ENCODE measurements around the gene LRRC47. TPM values are rescaled to one million over a fixed set of nuclear protein-coding genes. Genes with fewer than 3 reads are reported as not detected.

LRRC47 gene
- total RNA-seq, 1 experiment from 2014 or later: 32.9 TPM

DNA sequence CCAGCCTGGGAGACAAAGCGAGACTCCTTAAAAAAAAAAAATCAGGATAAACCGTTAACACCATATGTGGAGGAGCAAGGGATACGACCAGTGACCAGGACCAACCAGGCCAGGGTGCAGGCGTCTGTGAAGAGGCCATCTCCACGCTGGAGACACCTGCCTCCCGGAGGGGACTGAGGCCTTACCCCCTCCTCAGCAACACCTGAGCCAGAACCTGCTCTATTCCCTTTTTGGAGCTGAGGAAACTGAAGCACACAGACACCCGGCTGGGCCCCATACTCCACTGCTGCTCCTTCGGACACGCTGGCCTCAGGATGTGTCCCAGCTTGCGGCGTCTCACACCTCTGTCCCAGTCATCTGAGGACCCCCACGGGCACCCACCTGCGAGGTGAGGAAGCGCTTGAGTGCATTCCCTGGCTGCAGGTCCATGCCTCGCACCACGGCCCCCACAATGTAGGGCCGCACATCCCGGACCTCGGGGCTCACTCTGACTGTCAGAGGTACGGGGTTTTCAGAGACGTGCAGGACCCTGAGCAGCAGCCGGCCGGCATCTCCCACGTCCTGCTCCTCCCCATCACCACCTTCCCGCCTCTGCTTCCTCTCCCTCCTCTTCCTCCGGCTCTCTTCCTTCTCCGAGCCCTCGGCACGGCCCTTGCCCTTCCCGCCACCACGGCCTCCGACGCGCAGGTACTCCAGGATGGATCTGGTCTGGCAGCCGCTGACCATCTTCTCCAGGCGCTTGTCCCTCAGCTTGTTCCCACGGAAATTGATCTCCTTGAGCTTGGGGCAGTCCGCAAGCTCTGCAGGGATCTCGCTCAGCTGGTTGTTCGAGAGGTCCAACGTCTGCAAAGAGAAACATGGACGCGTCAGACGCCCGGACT lies 9.6 kb downstream of the LRRC47 start:
- no peak for DNase-seq (ENCODE audit: low read depth)

DNA sequence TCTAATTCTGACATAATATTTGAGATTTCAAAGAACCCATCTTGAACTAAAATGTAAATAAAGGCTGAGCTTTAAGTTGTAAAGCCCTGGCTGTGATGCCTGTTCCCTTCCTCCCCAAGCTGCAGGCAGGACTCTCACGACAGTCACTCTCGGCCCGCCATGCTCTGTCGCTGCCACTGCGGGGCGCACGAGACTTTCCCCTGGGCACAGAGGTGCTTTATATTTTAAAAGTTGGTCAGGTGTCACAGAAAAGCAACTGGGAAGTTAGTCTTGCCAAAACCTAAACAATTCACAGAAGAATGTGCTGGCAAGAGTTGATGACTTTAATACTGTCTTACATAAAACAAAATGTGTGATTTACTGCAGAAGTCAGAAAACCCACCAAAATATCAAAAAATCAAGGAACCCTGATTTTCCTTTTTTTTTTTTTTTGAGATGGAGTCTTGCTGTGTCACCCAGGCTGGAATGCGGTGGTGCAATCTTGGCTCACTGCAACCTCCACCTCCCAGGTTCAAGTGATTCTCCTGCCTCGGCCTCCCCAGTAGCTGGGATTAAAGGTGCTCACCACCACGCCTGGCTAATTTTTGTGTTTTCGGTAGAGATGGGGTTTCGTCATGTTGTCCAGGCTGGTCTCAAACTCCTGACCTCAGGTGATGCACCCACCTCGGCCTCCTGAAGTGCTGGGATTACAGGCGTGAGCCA lies 10.7 kb downstream of the LRRC47 start:
- no peak for DNase-seq (ENCODE audit: low read depth)

DNA sequence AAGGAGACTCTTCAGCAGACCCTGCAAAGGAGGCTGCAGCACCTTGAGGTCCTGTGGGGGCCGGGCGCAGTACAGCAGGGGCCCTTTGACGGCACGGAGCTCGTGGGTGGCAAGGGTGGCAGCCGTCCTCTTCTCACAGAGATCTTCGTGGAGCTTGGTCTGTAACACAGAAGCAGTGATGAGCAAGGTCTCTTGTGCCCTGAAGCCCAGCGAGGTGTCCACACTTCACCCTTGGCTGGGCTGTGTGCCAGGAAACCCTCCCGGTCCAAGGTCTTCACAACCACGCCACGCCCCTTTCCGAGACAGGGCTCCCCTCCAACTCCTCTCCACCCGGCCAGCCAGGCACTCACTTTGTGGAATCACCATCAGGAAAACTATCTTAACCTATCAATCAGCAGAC lies 11.3 kb downstream of the LRRC47 start:
- DNase-seq (ENCODE audit: low read depth): no peak

DNA sequence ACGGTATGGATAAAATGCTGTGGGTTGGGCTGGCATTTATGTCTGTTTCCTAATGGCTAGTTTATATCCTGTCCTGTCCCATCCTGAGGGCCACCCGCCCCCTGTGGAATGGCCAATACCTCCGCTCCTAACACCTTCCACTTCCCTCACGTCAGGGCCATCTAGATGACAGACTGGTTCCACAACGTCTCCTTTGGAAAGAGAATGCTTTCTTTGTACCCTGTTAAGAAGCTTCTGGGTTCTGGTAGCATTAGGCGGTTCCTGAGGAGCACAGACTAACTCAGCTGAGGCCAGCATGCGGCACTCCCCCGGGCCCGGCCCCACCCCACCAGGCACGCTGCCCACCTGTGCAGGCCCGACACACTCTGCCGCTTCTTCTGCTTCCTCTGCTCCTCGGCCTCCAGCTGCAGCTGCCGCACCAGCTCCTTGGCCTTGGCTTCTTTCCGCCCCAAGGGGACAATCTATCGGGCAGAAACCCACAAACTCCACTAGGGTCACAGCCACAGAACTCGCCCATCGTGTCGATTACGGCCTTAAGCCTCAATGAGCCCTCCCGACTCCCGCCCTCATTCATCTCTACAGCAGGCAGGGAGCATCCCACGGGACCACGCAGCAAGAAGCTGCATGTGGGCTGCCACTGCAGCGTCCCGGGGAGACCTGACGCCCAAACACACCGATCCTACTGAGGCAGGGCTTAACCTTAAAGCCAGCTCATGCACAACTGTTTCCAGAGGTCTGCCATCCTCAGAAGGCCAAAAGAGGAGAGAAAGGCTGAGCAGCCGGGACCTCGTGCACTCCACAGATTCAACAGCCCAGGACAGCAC lies 12.4 kb downstream of the LRRC47 start:
- DNase-seq (ENCODE audit: low read depth): no peak

DNA sequence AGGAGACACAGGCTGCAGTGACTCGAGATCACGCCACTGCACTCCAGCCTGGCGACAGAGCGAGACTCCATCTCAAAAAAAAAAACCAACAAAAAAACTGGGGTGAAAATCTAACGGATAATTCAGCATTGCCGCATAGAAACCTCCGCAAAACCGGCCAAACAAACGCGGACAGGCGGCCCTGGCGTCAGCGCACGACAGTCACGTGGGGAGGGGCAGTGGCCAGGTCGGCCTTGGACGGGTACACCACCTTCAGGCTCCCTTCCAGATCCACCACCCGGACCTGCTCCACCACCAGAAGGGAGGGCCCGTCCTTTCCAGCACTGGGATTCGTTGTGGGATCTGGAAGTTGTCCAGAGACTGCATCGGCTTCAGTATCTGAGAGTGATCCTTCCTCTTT lies 15.4 kb downstream of the LRRC47 start:
- no peak for DNase-seq (ENCODE audit: low read depth)

DNA sequence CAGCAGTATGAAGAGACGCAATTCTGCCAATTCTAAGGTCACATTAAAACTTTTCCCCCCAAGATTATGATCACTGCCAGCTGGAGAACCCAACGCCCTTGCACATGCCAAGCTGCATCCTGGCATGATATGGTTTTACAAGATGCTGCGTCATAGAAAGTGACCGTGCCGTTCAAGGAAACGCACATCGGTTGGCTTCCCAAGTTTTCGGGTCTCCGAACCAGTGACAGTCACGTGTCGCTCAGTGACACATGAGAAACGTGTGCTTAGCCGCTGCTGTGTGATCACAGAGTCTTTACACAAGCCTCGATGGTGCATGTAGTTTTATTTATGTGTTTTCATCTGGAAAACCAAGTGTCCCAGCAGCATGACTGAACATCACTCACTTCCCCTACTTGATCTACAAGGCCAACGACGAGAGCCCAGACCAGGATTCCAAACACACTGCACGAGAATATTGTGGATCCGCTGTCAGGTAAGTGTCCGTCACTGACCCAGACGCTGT lies 16.3 kb downstream of the LRRC47 start:
- no peak for DNase-seq (ENCODE audit: low read depth)

DNA sequence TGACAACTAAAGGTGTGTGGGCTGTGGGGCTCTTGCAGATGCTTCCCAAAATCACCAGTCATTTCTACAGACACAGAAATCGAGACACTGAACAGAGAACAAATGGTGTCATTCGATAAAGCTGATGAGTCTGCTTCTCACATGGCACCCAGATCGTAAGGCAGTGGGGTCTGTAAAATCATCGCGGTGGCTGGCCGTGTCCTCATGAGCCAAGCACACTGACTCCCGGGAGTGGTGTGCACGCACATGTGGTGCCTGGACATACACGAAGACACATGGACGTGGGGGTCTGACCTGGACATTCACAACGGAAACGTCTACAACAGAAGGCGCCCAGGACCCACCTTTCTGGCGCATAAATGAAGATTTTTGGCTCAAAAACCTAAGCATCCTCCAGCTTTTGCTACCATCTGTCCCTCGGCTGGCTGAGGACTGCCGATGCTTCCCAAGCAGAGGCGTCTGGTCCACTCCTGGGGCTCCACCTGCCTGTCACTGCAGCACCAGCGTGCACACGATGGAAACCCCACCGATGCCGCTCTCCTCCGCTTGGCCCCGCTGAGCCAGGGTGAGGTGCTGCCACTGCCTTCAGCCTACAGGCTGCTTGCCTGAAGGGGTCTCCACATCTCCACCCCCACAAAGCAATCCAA lies 16.9 kb downstream of the LRRC47 start:
- no peak for DNase-seq (ENCODE audit: low read depth)

DNA sequence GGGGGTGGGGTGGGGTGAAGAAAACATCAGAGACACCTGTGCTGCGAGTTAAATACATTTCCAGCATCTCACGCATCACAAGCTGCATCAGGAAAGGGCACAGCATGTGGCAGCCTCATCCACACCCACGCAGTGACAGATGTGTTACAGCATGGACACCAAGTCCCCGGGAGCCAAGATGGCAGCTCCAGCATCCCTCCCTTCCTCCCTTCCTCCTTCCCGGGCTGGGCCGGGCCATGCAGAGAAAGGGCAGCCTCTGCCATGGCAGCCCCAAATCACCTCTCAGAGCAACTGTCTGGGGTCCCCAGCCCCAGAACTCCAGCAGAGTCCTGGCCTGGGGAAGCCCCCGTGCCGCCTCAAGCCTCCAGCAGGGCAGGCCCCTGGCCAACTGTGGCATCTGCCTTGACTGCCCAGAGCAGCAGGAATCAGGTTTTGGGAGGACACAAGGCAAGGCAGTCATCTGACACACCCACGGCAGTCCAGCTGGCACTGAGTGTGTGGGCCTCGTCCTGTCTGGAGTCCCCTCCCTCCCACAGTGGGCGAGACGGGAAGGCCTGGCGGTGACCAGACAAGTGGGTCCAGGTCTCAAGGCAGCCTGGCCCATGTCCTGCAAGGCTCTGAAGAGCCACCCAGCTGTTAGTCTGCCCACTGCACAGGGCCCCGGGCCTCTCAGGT lies 17.6 kb downstream of the LRRC47 start:
- DNase-seq (ENCODE audit: low read depth): no peak

DNA sequence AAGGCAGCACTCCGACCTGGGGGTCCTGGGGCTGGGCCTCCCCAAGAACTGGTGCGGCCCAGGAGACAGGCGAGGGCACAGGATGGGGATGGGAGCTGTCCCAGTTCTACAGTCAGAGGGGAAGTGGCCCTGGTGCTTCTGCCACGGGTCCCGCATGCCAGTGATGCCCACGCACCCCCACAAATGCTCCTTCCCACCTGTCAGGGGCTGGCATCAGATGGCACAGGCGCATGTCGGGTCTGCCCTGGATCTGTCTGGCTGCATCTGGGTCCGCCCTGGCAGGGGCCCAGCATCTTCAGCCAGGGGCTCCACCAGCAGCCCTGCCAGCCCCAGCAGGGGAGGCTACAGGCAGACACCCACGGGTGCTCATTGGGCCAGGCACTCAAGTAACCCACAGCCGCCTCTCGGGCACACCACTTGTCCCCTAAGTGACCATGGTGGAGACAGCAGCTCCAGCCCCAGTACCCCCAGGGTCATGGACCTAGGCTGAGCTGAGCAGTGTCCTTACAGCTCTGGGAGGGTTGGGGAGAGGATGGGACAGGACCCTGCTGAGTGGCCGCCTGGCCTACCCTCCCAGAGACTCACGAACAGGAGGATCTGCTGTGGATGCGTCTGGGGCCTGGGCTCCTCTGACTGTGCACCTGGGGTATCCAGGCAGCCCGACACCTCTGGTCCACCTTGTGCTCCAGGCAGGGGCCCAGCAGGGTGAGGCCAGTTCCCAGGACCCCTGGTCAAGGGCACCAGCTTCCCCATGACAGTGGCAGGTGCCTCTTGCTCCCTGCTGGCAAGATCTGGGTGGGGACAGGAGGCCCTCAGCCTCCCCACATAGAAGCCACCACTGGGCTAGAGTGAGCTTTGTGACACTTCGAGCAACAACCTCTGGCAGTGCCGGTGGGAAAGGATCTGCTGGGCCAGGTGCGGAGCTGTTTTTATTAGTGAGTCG lies 18.4 kb downstream of the LRRC47 start:
- DNase-seq (ENCODE audit: low read depth): no peak

DNA sequence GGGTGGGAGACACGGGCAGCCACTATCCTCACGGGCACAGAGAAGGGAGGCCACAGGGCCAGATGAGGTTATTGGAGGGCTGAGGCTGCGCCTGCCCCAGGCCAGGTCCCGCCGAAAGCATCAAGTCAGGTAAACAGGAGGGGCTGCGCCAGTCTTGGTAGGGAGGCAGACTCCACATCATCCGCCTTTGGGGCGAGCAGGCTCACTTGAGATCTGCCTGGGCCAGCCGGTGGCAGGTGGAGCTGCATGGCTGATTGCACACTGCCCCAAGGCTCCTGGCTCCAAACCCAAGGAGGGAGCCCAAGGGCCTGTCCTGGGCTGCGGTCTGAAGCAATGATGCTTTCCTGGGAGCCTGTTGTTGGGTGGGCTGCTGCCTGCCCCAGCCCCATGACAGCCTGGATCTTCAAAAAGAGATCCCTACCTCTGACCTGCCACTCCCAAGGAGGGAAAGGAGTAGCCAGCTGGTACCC lies 19.2 kb downstream of the LRRC47 start:
- no peak for DNase-seq (ENCODE audit: low read depth)

DNA sequence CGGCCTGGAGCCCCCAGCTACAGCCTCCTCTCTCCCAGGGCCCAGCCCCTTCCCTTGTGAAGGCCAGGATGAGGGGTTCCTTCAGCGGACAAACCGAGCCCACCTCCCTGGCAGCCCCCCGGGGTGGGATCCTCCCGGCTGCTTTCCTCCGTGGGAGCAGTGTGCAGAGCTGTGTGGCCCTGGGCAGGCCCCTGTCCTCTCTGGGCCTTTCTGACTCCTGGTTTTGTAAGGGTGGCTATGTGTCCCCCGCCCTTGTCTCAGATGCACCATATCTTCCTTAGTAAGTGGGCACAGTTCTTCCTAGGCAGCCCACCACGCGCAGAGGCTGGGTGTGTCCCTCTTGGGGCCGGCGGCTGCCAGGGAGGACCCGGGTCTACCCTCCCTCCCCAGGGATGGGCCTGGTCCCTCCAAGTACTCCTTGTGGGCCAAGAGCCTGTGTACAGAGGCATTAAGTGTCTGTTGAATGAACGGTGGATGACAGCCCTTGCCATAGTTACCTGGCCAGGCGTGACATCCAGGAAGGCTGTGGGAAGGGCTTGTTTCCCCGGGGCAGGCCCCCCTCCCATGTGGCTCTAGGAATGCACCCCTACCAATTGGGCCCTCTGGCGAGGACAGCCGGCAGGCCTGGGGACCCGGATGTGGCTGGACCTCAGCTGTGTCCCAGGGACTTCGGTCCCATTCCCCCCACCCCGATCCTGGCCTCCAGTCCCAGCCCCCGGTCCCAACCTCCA lies 19.9 kb downstream of the LRRC47 start:
- DNase-seq (ENCODE audit: low read depth): no peak

DNA sequence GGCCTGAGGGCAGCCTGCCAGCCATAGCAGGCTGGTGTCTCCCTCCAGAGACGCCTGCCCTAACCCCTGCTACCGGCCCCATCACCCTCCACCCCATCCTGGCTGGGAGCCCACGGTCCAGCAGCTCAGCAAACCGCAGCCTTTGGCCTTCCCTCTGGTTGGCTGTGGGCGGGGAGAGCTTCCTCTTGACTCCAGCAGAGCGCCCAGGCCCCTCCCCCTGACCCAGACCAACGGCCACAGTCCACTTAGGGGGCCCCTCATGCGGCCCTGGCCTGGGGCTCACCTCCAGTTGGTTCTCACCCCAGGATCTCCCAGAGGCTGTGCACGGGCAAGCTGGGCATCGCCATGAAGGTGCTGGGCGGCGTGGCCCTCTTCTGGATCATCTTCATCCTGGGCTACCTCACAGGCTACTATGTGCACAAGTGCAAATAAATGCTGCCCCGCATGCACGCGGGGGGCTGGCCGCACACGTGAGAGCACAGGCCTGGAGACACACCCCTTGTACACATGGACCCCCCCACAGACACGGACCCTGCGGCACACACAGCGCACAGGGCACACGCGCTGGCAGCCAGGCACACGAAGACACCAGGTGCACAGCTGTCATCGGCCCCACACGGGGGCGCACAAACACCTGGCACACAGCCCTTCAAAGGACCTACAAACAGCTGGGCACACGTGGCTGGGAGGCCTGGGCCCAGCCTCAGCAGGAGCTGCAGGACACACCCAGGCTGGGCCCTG lies 20.6 kb downstream of the LRRC47 start:
- DNase-seq (ENCODE audit: low read depth): peak; percentile 70

DNA sequence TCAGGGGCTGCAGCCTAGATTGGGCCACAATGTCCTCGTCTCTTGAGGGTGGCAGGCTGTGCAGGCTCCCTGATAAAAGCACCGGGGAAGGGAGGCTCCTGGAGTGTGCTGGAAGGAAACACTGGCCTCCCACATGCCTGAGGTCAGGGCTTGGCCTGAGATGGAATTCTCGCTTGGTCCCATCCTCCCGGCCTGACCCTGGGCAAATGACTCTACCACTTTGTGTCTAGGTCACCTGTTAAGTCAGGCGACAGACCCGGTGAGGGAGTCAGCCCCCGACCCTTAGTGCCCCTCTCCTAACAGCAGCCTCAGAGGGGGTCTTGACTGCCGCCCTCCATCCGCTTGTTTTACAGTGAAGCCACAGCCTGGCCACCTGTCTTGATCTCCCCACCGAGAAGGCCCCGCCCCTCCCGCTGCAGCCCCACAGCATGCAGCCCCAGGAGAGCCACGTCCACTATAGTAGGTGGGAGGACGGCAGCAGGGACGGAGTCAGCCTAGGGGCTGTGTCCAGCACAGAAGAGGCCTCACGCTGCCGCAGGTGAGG lies 21.3 kb downstream of the LRRC47 start:
- DNase-seq (ENCODE audit: low read depth): peak; percentile 37

DNA sequence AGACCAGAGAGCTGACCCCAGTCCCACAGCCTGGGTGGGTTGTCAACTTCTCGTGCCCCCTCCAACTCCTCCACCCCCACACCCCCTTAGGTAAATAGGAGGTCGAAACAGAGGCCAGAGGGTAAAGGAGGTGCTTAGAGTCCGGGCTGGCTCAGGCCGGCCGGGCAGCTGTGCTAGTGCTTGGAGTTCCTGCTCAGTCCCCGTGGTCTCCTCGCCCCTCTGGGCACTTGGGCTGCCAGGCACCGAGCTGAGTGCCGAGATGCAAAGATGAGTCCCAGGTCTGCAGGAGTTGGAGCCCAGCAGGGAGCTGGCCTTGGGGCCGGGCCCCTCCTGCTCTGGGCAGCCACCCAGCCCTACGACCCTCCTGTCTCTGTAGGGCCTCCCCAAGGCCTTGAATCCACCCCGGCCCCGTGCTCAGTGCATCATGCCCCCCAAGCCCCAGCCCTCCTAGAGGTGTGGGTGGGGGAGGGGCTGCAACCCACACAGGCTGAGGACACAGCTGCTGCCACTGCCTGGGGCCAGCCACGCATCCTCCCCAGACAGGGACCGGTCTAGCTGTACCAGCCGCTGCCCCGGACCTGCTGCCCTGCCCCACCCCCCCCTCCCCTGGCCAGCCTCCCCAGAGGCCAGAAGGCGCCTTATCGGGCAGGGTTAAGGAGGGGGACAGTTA lies 21.9 kb downstream of the LRRC47 start:
- no peak for DNase-seq (ENCODE audit: low read depth)

DNA sequence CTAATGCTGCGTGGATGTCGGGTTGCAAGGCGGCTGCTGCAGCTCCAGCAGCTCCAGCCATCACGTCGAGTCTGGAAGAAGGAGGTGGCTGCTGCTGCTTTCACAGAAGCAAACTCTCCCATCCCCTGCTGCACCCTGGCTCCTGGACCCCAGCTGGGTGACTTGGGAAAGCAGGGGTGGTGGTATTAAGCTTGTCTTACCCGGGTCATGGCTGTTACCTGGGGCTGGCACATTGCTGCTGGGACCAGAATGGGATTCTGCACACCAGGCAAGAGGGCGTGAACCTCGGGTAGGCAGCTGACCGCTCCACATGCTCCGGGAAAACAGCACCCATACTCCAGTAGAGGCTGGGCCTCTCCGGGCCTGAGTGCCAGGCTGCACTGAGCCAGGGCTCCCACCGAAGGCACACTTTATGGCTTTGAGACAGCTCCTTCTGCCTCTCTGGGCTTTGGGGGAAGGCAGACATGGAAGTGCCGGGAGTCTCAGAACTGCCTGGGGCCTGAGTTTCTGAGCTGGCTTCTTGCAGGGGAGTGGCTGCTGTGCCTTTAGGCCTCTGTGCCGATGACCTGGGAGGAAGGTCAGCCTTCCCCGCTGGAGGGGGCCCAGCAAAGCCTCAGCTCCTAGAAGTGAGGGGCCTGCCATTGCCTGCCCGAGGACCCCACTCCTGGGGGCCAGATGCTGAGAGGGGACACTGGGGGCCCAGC lies 22.6 kb downstream of the LRRC47 start:
- DNase-seq (ENCODE audit: low read depth): no peak

DNA sequence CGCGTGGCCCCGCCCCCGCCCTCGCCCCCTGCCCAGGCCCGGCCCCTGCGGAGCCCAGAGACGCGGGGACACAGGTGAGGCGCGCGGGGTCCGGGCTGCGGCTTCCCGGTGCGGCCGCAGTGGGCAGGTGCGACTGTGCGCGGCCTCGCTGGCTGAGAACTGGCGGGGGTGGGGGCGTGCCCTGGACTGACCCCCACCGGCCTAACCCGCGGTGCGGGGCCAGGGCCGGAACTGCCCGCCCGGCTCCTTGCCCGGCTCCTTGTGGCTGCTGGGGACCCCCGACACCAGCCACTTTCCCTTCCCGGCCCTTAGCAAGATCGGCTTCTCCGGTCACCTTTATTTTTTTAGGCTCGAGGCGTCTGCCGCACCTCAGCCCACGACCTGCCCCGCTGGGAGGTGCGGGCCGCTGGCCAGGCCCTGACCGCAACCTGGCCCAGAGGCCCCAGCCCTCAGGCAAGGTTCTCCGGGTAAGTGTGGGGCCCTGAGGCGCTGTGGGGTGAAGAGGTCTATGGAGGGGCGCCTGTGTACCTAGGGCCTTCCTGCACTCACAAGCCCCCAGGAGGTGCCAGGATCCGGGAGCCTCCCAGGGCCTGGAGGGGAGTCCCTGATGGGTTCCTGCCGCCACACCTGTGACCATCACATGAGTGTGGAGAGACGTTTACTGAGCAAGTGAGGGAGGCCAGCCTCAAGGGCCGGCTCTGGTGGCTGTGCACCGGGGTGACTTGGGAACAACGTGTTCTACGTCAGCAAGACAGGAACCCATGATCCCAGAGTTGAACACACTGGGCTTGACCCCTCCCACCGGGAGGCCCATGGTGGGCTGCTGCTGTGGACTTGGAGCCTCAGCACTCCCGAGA lies 23.4 kb downstream of the LRRC47 start, which contains the start of gene SMIM1:
TSS of gene SMIM1 (plus strand) at position 35 of the 857 bp plus-strand sequence. CDS start 2,625 bp downstream, outside the sequence.
- no peak for DNase-seq (ENCODE audit: low read depth)
